ENCODE measurements around the gene SETSIP. TPM values are rescaled to one million over a fixed set of nuclear protein-coding genes. Genes with fewer than 3 reads are reported as not detected.
"Not testable (repeated sequence)": the region's sequence is repeated elsewhere in the genome, so short reads cannot be mapped to it uniquely, and the experiment has no call there.

The SETSIP gene
- total RNA-seq, 8 experiments from 2014 or later, result 0.27 to 1.3 (median 0.71) TPM; not detected in 2

DNA sequence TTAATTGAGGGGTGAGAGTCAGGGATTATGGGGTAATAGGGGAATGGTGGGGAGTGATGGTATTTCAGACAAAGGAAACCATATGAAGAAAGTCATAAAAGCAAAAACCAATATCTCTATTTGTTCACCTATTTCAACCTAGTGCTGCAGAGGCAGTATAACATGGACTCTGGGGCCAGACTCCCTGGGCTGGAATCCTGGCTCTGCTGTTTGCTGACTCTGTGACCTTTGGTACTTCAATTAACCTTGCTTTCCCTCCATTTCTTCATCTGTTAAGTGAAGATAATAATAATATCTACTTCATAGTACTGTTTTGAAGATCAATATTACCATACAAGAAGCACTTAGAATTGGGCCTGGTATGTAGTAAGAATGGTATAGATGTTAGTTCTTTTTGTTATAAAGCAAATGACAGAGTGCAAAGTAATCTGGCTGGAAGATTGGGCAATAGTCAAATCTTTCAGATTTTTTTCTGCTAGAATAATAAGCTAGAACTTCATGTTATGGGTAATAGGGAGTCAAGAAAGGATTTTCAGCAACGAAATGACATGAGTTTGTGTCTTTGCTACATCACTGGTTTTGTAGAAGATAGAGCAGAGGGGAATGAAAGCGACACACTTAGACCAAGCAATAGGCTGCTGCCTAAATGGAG, 36.4 kb downstream of the SETSIP start:
- H3K27ac ChIP-seq, result no peak overlapping the region
- ATAC-seq (replicated peaks in 6 of 8), result no peak
- in situ Hi-C loops (cut with MboI; ENCODE audit: low pct_unique_long_range_greater_than_20kb in 2 of 9, low sequenced_read_pairs in 9 of 9, unreplicated experiment in 9 of 9), result no loop called here
- peaks cover 5 to 9% of the 10 kb centered on the region in 2 donors for H3K4me1 ChIP-seq (replicated peaks in 1 of 2)
- 8 to 100% (median 83%) methylated on average over 1 to 2 of the region's 2 CpGs; no CpG with 5 or more reads in 1 of the 10 experiments for WGBS, 10 experiments
- H3K4me3 ChIP-seq, result no peak overlapping the region

DNA sequence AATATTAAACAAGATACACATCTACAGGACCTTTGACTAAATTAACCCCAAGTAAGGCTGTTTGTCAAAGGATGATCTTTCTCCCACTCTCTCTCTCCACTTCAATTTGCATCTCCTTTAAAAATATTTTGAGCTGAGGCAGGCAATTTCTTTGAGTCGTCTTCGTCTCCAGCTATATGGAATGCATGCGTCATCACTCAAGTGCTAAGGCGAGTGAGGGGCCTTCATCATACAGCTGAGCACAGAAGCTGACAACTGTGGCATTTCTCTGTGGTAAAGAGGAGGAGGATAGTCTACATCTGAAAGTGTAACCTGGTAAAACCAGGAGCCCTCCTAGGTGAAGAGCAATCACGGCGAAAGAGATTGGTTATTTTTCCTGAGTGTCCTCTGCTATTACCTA, 37.8 kb downstream of the SETSIP start:
- in situ Hi-C loops (cut with MboI; ENCODE audit: low pct_unique_long_range_greater_than_20kb in 2 of 9, low sequenced_read_pairs in 9 of 9, unreplicated experiment in 9 of 9), result no loop called here
- Histone ChIP-seq H3K4me3 (no peak overlapping the region), H3K4me1 (replicated peaks in 1 of 2) (peaks cover 5 to 9% of the 10 kb centered on the region in 2 donors), H3K27ac (no peak overlapping the region)
- peak in 5 of 8 experiments; percentile 29 to 81 (median 45) for ATAC-seq (replicated peaks in 6 of 8)
- 37 to 83% (median 58%) methylated on average over 1 to 6 of the region's 6 CpGs; no CpG with 5 or more reads in 2 of the 10 experiments for WGBS, 10 experiments

DNA sequence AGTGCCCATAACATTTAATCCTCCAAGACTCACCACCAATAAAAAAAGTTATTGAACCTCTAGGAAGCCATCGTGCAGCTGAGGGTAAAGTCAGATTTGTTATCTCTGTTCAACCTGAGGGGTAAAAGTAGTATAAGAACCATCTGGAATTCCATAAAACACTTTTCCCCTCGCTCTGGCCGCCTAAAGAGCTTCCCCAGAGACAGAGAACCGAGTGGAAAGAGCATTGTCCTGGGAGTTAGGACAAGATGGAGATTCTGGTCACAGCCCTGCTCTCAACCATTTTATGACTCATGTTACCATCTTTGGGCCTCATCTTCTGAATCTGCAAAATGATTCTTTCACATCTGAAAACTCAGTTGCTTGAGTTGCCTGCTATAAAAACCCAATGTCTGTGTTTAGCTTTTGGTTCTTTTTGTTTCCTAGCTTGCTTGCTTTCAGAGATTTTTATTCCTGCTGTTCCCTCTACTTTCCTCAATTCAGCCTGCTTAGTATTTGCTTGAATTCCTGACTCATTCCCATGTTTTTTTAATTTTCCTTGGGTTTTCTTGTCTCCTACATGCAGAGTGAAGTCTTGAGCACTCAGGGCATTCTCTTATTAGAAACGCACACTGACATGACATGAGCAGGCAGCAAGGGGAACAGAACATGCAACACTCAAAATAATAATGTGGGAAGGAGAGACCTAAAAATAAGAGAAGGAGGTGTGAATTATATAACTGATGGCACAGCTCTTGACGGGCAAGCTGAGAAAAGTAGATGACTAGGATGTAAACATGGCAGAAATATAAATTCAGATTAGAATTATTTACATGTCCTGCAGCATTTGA, 43.7 kb downstream of the SETSIP start:
- in situ Hi-C loops (cut with MboI; ENCODE audit: low pct_unique_long_range_greater_than_20kb in 2 of 9, low sequenced_read_pairs in 9 of 9, unreplicated experiment in 9 of 9), result no loop called here
- 31 to 100% (median 87%) methylated on average over 1 to 6 of the region's 6 CpGs; no CpG with 5 or more reads in 1 of the 10 experiments for WGBS, 10 experiments
- H3K4me3 ChIP-seq, result no peak overlapping the region
- ATAC-seq (replicated peaks in 6 of 8), result no peak
- peaks cover 9 to 12% of the 10 kb centered on the region in 2 donors for H3K4me1 ChIP-seq (replicated peaks in 1 of 2)
- no peak overlapping the region for H3K27ac ChIP-seq

DNA sequence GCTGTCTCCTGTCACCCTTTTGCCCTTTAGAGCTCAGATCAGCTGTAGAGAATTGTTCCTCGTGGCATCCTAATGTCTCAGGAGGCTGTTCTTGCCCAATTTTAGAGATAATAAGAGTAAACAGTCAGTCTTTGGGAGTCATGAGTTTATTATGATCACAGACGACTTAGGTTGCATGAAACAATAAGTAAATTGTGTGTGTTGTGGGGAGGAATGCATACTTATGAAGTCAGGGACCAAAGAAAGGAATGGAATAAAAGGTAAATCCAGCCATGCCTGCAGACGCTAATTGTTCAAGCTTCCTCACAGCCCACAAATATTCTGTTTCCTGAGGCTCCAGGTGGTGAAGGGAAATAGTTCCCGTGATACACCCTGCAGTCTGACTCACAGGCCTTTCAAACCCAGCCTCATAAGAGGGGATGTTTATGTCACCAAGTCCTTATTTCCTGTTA, 44.5 kb downstream of the SETSIP start:
- Histone ChIP-seq H3K4me3 (peak overlapping the region; percentile 43 to 73 (median 55)), H3K4me1 (replicated peaks in 1 of 2) (peaks cover 9 to 12% of the 10 kb centered on the region in 2 donors), H3K27ac (no peak overlapping the region)
- WGBS, 10 experiments, result 0 to 79% (median 27%) methylated on average over 1 to 4 of the region's 4 CpGs; no CpG with 5 or more reads in 1 of the 10 experiments
- in situ Hi-C loops (cut with MboI; ENCODE audit: low pct_unique_long_range_greater_than_20kb in 2 of 9, low sequenced_read_pairs in 9 of 9, unreplicated experiment in 9 of 9), result no loop called here
- ATAC-seq (replicated peaks in 6 of 8), result no peak

DNA sequence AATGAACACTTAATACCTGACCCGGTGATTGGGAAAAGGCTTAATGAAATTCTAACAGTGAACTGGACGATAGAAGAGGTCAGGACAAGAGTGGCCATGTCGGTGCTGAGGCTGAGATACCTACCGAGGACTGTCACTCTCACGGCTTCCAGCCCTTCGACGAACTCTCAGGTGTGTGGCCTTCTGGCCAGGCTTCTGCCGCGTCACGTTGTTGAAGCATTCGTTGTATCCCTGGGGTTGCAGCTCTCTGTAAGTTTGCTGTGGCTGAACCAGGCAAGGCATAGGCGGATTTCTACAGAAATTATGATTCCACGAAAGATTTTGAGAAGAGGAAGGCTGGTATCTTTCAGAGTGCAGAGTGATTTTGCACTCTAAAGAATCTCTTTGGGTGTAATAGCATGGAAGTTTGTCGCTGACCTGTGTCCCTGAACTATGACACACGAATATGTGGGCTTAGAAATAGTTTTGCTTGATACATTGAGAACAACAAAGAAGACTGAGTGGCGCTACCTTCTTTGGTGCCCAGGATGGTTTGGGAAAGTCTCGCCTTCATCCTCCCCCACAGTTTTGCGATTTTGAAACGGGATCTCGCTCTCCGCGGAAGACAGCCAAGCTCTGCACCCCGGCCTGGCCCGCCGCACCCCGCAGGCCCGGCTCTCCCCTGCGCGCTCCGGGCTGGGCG, 45.8 kb downstream of the SETSIP start:
- in situ Hi-C loops (cut with MboI; ENCODE audit: low pct_unique_long_range_greater_than_20kb in 2 of 9, low sequenced_read_pairs in 9 of 9, unreplicated experiment in 9 of 9), result no loop called here
- no peak for ATAC-seq (replicated peaks in 6 of 8)
- peak overlapping the region; percentile 43 to 73 (median 55) for H3K4me3 ChIP-seq
- peaks cover 9 to 12% of the 10 kb centered on the region in 2 donors for H3K4me1 ChIP-seq (replicated peaks in 1 of 2)
- WGBS, 10 experiments, result 53 to 100% (median 69%) methylated on average over 1 to 20 of the region's 31 CpGs
- no peak overlapping the region for H3K27ac ChIP-seq

DNA sequence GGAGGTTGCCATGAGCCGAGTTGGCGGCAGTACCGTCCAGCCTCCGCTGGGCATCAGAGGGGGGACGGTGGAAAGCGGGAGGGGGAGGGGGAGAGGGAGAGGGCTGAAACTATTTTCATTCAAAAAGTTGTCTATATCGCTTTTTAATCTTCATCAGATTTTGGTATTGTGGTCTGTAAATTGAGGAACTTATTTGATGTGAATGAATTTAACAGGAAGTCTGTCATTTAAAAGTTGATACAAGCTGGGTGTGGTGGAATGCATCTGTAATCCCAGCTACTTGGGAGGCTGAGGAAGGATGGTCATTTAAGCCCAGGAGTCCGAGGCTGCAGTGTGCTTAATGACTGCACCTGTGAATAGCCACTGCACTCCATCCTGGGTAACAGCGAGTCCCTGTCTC, 48.4 kb downstream of the SETSIP start:
- Histone ChIP-seq H3K4me3 (no peak overlapping the region), H3K4me1 (replicated peaks in 1 of 2) (peaks cover 9 to 12% of the 10 kb centered on the region in 2 donors), H3K27ac (no peak overlapping the region)
- 54 to 97% (median 88%) methylated on average over 1 to 3 of the region's 9 CpGs; no CpG with 5 or more reads in 3 of the 10 experiments for WGBS, 10 experiments
- no peak for ATAC-seq (replicated peaks in 6 of 8)
- in situ Hi-C loops (cut with MboI; ENCODE audit: low pct_unique_long_range_greater_than_20kb in 2 of 9, low sequenced_read_pairs in 9 of 9, unreplicated experiment in 9 of 9), result no loop called here

DNA sequence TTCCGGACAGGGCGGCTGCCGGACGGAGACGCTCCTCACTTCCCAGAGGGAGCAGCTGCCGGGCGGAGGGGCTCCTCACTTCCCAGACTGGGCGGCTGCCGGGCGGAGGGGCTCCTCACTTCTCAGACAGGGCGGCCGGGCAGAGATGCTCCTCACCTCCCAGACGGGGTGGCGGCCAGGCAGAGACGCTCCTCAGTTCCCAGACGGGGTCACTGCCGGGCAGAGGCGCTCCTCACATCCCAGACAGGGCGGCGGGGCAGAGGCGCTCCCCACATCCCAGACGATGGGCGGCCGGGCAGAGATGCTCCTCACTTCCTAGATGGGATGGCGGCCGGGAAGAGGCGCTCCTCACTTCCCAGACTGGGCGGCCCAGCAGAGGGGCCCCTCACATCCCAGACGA, 49.2 kb downstream of the SETSIP start:
- in situ Hi-C loops (cut with MboI; ENCODE audit: low pct_unique_long_range_greater_than_20kb in 2 of 9, low sequenced_read_pairs in 9 of 9, unreplicated experiment in 9 of 9); H3K27ac ChIP-seq; H3K4me3 ChIP-seq; ATAC-seq (replicated peaks in 6 of 8): not testable (repeated sequence)
- 80% methylated on average over 2 of the region's 29 CpGs; no CpG with 5 or more reads in 9 of the 10 experiments for WGBS, 10 experiments
- H3K4me1 ChIP-seq (replicated peaks in 1 of 2), result peaks cover 9 to 12% of the 10 kb centered on the region in 2 donors

Other genes starting within 250 kb of the SETSIP start
- 10 to 100 TPM in 4 of 8 experiments, 1 to 10 TPM in 4; 3.5 to 57.8 (median 9.0) TPM for gene TGFBR3, start 189.3 kb downstream of the SETSIP start, total RNA-seq
- gene BRDT, start 126.0 kb downstream of the SETSIP start, total RNA-seq, result under 1 TPM in 3 of 8 experiments, not detected in 5; 0.24 to 0.62 (median 0.50) TPM
- gene EPHX4, start 45.4 kb downstream of the SETSIP start, total RNA-seq, result 1 to 10 TPM in 2 of 8 experiments, under 1 TPM in 3, not detected in 3; 0.37 to 1.3 (median 0.87) TPM
- 10 to 100 TPM in 5 of 8 experiments, 1 to 10 TPM in 3; 2.4 to 56.1 (median 13.4) TPM for gene BTBD8, start 4.9 kb upstream of the SETSIP start, total RNA-seq
- gene C1orf146, start 142.5 kb upstream of the SETSIP start, total RNA-seq, result under 1 TPM in 2 of 8 experiments, not detected in 6; 0.16 to 0.59 TPM
- 10 to 100 TPM; 10.7 to 32.1 (median 20.9) TPM for gene GLMN, start 223.6 kb upstream of the SETSIP start, total RNA-seq
- 10 to 100 TPM; 14.5 to 32.4 (median 21.3) TPM for gene RPAP2, start 223.6 kb upstream of the SETSIP start, total RNA-seq